ENCODE data around the gene MYL6B.
"Not testable (repeated sequence)": the region's sequence is repeated elsewhere in the genome, so short reads cannot be mapped to it uniquely, and the experiment has no call there.

DNA sequence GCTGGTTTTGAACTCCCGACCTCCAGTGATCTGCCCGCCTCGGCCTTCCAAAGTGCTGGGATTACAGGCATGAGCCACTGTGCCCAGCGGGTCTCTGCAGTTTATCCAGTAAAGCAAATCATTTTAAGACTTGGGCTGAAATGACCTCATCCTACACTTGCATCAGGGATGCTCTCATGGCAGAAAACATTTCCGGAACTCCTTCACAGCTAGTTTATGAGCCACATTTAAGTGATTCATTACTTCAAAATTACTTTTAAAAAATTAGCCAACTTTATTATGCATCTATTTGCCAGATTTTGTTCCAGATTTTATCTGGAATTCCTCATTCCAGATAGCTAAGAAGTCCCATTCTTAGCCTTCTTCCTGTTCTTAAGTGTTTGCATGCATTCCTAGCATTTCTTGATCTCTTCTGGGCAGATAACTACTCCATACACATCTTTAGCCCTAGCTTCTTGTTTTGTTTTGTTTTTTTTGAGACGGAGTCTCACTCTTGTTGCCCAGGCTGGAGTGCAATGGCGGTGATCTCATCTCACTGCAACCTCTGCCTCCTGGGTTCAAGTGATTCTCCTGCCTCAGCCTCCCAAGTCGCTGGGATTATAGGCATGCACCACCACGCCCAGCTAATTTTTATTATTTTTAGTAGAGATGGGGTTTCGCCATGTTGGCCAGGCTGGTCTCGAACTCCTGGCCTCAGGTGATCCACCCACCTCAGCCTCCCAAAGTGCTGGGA is 44.6 kb downstream of the MYL6B start:
- TF ChIP-seq, protein P1, sequence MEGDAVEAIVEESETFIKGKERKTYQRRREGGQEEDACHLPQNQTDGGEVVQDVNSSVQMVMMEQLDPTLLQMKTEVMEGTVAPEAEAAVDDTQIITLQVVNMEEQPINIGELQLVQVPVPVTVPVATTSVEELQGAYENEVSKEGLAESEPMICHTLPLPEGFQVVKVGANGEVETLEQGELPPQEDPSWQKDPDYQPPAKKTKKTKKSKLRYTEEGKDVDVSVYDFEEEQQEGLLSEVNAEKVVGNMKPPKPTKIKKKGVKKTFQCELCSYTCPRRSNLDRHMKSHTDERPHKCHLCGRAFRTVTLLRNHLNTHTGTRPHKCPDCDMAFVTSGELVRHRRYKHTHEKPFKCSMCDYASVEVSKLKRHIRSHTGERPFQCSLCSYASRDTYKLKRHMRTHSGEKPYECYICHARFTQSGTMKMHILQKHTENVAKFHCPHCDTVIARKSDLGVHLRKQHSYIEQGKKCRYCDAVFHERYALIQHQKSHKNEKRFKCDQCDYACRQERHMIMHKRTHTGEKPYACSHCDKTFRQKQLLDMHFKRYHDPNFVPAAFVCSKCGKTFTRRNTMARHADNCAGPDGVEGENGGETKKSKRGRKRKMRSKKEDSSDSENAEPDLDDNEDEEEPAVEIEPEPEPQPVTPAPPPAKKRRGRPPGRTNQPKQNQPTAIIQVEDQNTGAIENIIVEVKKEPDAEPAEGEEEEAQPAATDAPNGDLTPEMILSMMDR (IDR thresholded peaks at IDR 0.05), result not testable (repeated sequence)
- TF ChIP-seq POLR2A (IDR thresholded peaks at IDR 0.05), result not testable (repeated sequence)

Data from breast epithelium (tissue), 3 donors.